Astrocyte of the spinal cord (primary cell): ENCODE results near the gene PDLIM5.
"Not testable (repeated sequence)": the region's sequence is repeated elsewhere in the genome, so short reads cannot be mapped to it uniquely, and the experiment has no call there.

ENCODE experiments used
- DNase-seq: peaks from one replicate; pipeline ENCODE4 v3.0.0; 2011; ENCODE audit warnings: low read depth, low spot score
- H3K4me3 ChIP-seq: 2 replicates; pipeline ENCODE4 v1.5.1; 2011; ENCODE audit warnings: low read depth, mild to moderate bottlenecking, low read length, moderate library complexity
- in situ Hi-C: cut with HindIII; loops from 2 replicates; pipeline ENCODE4 v1.10.0; 2017; ENCODE audit warnings: low sequenced_read_pairs
- TF ChIP-seq, protein P1 (sequence below): IDR thresholded peaks from 2 replicates; pipeline ENCODE4 v1.5.1; 2012; ENCODE audit warnings: low read depth, mild to moderate bottlenecking, low read length, inconsistent platforms

The PDLIM5 gene

DNA sequence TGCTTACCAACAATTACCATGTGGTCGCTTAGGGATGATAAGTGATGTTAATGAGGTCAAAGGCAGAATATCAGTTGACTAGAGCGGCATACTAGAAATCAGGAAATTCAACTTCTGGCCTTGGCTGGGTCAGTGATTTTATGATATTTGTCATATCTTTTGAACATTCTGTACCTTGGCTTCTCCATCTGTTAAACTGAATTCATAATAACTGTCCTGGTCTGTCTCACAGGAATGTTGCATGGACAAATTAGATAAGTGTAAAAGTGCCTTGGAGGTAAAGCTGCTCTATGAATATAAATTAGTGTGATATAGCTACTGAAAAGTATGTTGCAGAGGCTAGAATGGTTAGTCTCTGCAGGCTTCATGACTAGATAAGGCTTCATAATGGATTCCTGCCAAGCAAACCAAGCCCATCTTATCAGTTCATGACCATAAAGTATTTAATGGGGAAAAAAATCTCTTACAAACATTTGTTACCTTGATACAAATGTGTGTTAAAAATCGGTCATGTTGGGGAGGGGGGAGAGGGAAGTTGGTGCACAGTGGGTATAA, 201.4 kb downstream of the PDLIM5 start:
- no peak for DNase-seq
- in situ Hi-C loops: no loop called here
- no peak overlapping the region for H3K4me3 ChIP-seq
- TF ChIP-seq, protein P1, sequence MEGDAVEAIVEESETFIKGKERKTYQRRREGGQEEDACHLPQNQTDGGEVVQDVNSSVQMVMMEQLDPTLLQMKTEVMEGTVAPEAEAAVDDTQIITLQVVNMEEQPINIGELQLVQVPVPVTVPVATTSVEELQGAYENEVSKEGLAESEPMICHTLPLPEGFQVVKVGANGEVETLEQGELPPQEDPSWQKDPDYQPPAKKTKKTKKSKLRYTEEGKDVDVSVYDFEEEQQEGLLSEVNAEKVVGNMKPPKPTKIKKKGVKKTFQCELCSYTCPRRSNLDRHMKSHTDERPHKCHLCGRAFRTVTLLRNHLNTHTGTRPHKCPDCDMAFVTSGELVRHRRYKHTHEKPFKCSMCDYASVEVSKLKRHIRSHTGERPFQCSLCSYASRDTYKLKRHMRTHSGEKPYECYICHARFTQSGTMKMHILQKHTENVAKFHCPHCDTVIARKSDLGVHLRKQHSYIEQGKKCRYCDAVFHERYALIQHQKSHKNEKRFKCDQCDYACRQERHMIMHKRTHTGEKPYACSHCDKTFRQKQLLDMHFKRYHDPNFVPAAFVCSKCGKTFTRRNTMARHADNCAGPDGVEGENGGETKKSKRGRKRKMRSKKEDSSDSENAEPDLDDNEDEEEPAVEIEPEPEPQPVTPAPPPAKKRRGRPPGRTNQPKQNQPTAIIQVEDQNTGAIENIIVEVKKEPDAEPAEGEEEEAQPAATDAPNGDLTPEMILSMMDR: no peak

DNA sequence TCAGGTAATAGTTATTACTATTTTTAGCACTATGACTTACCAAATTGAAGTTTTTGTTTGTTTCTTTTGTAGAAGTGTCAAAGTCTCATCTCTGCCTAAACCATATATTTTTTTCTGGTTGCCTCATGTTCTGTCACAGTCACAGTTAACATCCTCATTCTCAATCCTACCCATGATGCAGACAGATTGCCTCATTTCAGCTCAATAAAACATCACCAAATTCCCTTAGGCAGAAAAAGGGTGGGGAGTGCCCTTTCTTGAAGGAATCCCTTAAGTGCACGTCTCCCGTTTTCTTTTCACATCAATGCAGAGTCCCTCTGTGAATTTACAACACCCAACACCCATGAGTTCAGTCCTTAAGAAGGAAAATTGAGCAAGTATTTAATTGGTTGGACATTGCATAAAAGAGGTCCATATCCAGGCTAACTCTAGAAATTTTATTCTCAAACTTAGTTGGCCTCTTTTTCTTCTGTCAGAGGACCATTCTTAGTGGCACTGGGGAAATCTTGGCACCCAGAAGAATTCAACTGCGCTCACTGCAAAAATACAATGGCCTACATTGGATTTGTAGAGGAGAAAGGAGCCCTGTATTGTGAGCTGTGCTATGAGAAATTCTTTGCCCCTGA, 202.4 kb downstream of the PDLIM5 start:
- H3K4me3 ChIP-seq: no peak overlapping the region
- in situ Hi-C loops: no loop called here
- TF ChIP-seq, protein P1: no peak
- DNase-seq: no peak

DNA sequence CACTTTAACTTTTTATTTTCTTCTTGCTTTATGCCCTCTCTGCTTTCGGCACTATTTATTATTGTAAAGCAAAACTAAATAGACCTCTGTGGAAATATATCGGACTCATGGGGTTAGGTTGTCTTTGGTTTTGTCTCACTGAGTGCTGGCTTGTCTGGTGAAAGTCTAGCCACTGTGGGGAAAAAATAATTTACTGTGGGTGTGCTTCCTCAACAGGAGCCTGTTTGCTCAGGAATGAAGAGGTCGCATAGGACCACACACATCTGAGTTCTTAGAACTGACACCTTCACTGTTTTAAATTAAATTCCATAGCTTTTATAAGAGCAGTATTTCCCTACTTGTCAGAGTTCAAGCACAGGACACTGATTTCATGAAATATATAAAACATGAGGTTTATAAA, 203.0 kb downstream of the PDLIM5 start:
- DNase-seq: no peak
- TF ChIP-seq, protein P1: no peak
- in situ Hi-C loops: no loop called here
- no peak overlapping the region for H3K4me3 ChIP-seq

DNA sequence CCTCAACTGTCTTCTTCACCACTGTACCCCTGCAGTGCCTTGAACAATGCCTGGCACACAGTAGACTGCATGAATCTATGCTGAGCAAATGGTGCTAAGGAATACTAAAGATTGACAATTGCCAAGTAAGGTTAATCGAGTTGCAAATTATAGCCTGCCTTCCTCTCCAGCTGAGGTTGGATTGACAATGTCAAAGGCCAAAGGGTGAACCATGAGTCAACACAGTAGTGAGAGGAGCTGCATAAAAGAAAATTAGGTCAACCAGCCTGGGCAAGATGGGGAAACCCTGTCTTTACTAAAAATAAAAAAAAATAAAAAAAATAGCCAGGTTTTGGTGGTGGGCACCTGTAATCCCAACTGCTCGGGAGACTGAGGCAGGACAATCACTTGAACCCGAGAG, 208.9 kb downstream of the PDLIM5 start:
- TF ChIP-seq, protein P1: no peak
- in situ Hi-C loops: no loop called here
- DNase-seq: no peak
- no peak overlapping the region for H3K4me3 ChIP-seq

DNA sequence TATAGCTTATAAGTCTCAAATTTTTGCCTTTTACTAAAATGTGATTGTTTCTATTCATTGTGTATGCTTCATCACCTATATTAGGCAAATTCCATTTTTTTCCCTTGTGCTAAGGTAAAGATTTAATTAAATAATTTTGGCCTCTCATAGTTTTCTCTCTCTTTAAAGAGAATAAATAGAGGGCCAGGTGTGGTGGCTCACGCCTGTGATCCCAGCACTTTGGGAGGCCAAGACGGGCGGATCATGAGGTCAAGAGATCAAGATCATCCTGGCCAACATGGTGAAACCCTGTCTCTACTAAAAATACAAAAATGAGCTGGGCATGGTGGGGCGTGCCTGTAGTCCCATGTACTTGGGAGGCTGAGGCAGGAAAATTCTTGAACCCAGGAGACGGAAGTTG, 213.3 kb downstream of the PDLIM5 start:
- H3K4me3 ChIP-seq, in situ Hi-C loops: not testable (repeated sequence)

DNA sequence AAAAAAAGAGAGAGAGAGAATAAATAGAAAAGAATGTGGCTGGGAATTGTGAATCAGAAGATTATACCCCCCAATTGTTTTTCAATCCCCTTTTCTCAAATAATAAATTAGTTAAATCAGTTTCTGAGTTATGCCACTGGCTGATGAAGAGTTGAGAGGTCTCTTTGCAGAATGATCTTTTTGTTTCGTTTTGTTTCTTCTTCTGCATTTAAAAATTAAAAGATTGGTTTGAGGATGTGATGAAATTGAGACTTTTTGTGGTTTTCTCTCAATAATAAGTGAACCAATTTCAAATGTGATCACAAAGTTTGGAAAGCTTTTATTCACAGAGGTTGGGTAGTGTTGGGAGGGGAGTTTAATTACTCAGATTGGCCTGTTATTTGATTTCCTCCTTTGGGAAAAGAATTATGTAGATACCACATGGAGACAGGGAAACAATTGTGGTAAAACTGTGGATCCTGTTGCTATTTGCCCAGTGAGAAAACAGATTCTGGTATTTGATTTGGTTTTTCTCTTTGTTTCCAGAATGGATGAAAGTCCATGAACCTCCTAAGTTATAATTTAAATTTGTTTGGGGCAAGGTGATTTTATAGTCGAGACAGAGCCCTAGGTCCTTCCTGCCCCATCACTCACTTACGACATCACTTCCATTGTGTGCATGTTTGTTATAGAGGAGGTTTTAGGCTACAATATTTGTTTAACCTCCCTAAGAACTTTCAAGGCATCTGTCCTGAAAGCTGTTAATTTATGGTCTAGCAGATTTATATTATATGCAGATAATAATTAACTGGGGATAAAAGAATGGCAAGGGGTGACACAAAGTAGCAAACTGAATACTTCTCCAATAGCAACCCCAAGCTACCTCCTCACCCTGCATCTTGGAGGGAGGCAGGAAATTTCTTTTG, 214.0 kb downstream of the PDLIM5 start:
- DNase-seq: no peak
- in situ Hi-C loops: no loop called here
- TF ChIP-seq, protein P1: no peak
- no peak overlapping the region for H3K4me3 ChIP-seq

More for the DNA sequence above, 213.3 kb downstream of the PDLIM5 start:
- not testable (repeated sequence) for DNase-seq

DNA sequence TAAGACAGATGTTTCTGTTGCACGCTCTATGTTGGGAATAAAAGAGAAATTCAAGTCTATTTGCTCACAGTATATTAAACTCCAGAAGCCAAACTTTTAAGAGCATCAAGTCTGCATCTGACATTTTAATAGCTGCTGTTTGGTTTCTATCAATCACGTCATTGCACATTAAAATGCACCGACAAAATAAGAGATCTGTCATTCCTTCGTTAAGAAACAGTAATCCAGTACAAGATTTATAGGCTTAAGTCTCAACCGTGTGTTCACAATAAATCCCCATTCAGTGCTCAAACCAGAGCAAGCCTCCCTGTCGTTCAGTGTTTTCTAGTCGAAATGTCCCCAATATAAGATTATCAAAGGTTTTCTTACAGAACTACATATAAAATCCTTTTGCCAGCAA, 217.0 kb downstream of the PDLIM5 start:
- in situ Hi-C loops: no loop called here
- DNase-seq: no peak
- TF ChIP-seq, protein P1: no peak
- no peak overlapping the region for H3K4me3 ChIP-seq
